ENCODE data around the gene ENTPD8. TPM values are rescaled to one million over a fixed set of nuclear protein-coding genes. Genes with fewer than 3 reads are reported as not detected.

ENTPD8 gene
- total and polyA plus RNA-seq, 2 donors (not counting 1 experiment from before 2014, with no cell fraction given): not detected

- H3K79me2 ChIP-seq (ENCODE audit: control insufficient read depth, insufficient read depth, low read length): peaks cover 2% of the 10 kb centered on the region
- peaks cover 0 to 14% (median 0%) of the 10 kb centered on the region in 3 donors for H3K9me3 ChIP-seq (ENCODE audit: control extremely low read depth in 1 of 3, control insufficient read depth in 2 of 3, insufficient read depth in 1 of 3, low read length in 2 of 3)
- ChIA-PET CTCF (no interaction called here), POLR2A (no interaction called here)
- H3K4me3 ChIP-seq (ENCODE audit: control extremely low read depth in 1 of 5, extremely low read depth in 1 of 5, insufficient read depth in 1 of 5, low read depth in 2 of 5, low read length in 4 of 5): no peak overlapping the region
- H4K20me1 ChIP-seq (ENCODE audit: control insufficient read depth, insufficient read depth, low read length, poor library complexity, severe bottlenecking): peaks cover 4% of the 10 kb centered on the region
- H3K27ac Mint-ChIP-seq: no peak overlapping the region
- H3K27ac ChIP-seq (ENCODE audit: low read length in 2 of 2): no peak overlapping the region
- TF ChIP-seq EZH2 (IDR thresholded peaks at IDR 0.05; ENCODE audit: borderline replicate concordance, insufficient read depth, low read depth, low read length, poor library complexity, severe bottlenecking): no peak
- TF ChIP-seq, protein P1, sequence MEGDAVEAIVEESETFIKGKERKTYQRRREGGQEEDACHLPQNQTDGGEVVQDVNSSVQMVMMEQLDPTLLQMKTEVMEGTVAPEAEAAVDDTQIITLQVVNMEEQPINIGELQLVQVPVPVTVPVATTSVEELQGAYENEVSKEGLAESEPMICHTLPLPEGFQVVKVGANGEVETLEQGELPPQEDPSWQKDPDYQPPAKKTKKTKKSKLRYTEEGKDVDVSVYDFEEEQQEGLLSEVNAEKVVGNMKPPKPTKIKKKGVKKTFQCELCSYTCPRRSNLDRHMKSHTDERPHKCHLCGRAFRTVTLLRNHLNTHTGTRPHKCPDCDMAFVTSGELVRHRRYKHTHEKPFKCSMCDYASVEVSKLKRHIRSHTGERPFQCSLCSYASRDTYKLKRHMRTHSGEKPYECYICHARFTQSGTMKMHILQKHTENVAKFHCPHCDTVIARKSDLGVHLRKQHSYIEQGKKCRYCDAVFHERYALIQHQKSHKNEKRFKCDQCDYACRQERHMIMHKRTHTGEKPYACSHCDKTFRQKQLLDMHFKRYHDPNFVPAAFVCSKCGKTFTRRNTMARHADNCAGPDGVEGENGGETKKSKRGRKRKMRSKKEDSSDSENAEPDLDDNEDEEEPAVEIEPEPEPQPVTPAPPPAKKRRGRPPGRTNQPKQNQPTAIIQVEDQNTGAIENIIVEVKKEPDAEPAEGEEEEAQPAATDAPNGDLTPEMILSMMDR (IDR thresholded peaks at IDR 0.05): no peak
- H3K36me3 ChIP-seq (replicated peaks in 1 of 2; ENCODE audit: control extremely low read depth in 1 of 2, control insufficient read depth in 1 of 2, extremely low read depth in 1 of 2, insufficient read depth in 2 of 2, low read length in 1 of 2): peaks cover 0 to 4% of the 10 kb centered on the region in 2 experiments
- ATAC-seq (ENCODE audit: low read depth): no peak
- no peak for DNase-seq
- intact Hi-C loops (cut with micrococcal nuclease): no loop called here
- H3K4me3 Mint-ChIP-seq: no peak overlapping the region
- H3K4me1 Mint-ChIP-seq: peaks cover 8% of the 10 kb centered on the region
- H3K9me3 Mint-ChIP-seq (ENCODE audit: insufficient read depth): no peaks in the 10 kb centered on the region
- no peak overlapping the region for H2AFZ ChIP-seq (ENCODE audit: insufficient read depth, low read depth, low read length, poor library complexity, severe bottlenecking)
- 94% methylated on average over 22 of the region's 28 CpGs for WGBS (ENCODE audit: insufficient coverage)
- H3K4me1 ChIP-seq (ENCODE audit: control insufficient read depth in 2 of 2, insufficient read depth in 2 of 2, low read length in 2 of 2): peaks cover 0 to 3% of the 10 kb centered on the region in 2 donors
- H3K27me3 Mint-ChIP-seq: no peaks in the 10 kb centered on the region
- H3K4me2 ChIP-seq (replicated peaks; ENCODE audit: low read depth, low read length, poor library complexity, severe bottlenecking): no peak overlapping the region
- no peak overlapping the region for H3K9ac ChIP-seq (ENCODE audit: low read length)
- H3K27me3 ChIP-seq (replicated peaks in 1 of 4; ENCODE audit: control extremely low read depth in 1 of 4, control insufficient read depth in 3 of 4, insufficient read depth in 4 of 4, low read length in 3 of 4): no peaks in the 10 kb centered on the region
These were observed 47.7 kb downstream of the ENTPD8 start for GRCh38 chr9:137393176-137394150.

Measured in B cell (primary cell).